Inflammatory macrophage treated with lipopolysaccharide for 4 hours (primary cell): Measurements from ENCODE around the gene ARL8B.
"Not testable (repeated sequence)": the region's sequence is repeated elsewhere in the genome, so short reads cannot be mapped to it uniquely, and the experiment has no call there.

Experiments used
- DNase-seq: peaks from one replicate; pipeline ENCODE4 v3.0.0-alpha.2; 2020

Gene ARL8B

DNA sequence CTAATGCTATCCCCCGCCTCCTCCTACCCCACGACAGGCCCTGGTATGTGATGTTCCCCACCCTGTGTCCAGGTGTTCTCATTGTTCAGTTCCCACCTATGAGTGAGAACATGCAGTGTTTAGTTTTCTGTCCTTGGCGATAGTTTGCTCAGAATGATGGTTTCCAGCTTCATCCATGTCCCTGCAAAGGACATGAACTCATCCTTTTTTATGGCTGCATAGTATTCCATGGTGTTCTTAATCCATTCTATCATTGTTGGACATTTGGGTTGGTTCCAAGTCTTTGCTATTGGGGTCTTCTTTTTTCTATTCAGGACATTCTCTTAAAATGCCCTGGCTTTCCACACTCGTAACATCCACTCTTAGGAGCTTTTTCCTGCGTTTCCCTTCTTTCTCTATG is 25.1 kb downstream of the ARL8B start:
- not testable (repeated sequence) for DNase-seq

DNA sequence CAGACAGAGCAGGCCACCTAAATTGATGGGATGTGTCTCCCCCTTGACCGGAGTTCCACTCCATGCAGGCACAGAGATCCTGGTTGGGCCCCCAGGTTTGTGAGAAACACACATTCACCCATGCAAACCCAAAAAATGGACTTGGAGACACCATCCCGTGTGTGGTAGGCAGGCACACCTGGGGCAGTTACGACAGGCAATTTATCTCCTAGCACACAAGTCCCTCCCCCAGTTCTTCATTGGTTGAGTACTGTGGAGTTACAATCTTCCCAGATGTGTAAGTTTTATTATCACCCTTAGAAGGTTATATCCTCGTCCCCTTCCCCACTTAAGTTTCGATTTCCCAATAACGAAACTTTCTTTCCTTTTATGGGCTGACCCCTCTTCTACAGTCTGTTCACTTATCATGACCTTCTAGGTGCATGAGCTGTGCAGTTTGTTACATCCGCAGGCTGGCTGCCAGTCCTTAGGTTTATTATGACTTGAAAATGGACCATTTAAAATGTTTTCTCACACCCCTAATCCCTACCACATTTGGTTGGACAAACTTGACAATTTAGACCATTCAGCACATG is 27.3 kb downstream of the ARL8B start:
- no peak for DNase-seq

DNA sequence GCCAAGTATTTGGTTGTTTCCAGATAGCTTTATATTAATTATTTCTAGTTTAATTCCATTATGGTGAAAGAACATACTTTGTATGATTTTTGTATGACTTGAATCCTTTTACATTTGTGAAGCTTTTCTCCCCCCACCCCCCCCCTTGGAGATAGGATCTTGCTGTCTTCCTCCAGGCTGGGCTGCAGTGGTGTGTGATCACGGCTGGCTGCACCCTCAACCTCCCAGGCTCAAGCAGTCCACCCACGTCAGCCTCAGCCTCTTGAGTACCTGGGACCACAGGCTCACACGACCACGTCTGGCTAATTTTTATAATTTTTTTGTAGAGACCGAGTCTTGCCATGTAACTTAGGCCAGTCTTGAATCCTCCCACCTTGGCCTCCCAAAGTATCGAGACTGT is 29.5 kb downstream of the ARL8B start:
- no peak for DNase-seq

DNA sequence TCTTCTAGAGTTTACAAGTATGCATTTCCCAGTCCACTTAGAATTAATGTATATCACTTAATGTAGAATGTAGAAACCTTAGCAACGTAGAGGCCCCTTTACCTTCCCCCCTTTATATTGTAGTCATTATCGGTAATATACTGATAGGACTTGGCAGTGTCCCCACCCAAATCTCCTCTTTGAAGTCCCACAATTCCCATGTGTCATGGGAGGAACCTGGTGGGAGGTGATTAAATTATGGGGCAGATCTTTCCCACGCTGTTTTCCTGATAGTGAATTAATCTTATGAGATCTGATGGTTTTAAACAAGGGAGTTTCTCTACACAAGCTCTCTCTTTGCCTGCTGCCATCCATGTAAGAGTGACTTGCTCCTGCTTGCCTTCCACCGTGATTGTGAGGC is 31.0 kb downstream of the ARL8B start:
- DNase-seq = no peak

DNA sequence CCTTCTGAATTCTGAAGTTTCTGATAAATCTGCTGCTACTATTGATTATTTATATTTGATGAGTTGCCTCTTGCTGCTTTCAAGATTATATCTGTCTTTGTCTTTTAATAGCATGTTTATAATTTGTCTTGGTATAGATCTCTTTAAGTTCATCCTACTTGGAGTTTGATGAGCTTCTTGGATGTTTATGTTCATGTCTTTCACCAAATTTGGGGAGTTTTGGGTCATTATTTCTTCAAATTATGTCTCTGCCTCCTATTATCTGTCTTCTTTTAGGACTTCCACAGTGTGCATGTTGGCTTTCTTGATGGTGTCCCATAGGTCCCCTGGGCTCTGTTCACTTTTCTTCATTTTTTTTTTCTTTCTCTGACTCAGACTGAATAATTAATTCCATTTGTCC is 33.1 kb downstream of the ARL8B start:
- DNase-seq = no peak

DNA sequence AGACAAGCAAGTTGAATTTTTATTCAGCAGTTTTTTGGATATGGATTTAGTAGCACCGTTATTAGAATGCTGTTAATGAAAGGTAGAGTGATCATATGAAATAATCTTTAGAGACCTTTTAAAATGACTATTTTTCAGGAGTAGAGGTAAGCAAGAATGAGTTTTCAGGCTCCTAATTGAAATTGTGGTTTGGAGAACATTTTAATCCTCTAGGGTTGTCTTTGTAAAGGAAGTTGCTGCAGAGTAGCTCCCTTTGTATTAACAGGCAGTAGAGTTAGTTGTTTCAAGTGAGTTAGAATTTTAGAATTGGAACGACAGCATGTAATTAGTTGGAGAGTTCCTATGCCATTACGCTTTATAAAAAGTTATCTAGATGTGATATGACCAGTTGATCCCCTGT is 38.2 kb downstream of the ARL8B start:
- DNase-seq = no peak

DNA sequence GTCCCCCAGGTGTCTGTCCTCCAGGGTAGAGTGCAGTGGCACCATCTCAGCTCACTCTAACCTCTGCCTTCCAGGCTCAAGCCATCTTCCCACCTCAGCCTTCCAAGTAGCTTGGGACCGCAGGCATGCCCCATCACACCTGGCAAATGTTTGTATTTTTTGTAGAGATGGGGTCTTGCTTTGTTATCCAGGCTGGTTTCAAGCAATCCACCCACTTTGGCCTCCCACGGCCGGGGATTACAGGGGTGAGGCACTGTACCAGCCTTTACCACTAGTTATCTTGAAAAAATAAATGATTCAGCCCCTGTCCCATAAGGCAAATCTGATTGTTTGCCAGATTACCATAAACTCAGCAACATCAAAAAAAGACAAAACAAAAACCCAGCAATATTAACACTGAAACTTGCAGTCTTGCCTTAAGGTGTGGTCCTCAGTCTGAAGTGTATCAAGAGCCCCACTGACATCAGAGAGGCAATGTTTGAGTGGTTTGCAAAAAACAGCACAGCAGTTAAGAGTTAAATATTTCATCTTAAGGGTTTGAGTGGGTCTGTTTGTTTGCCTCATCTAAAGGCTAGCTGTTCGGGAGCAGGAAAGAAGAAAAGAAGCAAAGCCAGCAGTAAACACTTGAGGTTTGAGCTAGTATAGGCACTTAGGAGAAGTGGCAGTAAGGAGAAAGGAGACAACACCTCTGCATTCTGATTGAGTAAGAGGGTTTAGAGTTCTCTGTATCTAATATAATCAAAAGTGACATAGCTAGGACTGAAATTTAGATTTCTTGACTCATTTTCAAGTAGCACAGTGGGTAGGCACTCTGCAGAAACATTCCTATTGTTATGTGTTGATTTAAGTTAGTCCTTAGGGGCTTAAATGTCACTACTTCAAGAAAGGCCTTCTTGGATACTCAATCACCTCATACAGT is 39.1 kb downstream of the ARL8B start:
- DNase-seq = peak; percentile 34

DNA sequence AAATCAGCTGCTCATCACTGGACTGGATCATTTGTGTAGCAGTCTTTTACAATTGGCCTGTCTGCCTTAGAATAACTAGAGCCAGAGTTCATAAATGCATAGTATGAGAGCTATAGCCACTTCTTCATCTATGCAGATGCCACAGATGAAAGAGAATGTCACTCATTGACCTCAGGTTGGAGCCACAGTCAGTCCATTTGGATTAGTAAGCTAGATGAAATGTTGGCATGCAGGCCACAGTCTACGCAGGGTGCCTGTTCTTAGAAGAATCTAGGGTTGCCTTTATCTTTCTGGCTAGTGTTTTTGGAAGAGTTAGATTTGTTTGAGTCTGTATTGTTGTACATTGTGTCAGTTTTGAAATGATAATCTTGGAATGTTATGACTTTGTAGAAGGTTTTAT is 40.0 kb downstream of the ARL8B start:
- no peak for DNase-seq

DNA sequence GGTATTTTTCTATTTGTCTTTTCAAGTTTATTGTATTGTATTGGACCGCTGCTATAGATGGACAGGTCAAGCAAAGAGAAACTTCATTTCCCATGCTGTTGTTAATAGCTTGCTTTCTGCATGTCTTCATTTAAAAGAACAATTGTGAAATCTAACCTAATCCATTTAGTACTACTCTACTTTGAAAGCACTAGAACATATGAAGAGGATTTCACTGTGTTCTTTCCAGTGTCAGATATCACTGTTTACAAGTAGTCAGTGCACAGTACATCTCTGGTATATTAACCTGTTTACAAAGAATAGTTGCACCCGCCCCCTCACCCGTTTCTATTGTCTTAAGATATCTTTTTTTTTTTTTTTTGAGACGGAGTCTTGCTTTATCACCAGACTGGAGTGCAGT is 43.6 kb downstream of the ARL8B start:
- DNase-seq = no peak

DNA sequence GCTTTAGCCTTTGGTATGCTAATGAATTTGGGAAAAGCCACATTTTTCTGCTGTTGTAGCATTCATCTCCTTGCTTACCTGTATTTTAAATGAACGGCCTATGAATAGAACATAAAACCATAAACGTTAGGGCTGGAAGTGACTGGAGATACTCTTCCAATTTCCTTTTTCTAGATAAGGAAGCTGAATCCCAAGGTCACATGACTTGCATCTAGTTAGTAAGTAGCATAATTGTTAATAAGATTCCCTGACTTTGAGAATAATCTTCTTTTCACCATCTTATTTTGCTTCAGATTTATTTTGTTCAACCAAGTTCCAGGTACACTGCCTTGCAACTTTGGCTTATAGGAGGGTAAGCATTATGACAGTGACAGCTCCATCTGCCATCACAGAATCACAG is 44.8 kb downstream of the ARL8B start:
- DNase-seq = no peak

DNA sequence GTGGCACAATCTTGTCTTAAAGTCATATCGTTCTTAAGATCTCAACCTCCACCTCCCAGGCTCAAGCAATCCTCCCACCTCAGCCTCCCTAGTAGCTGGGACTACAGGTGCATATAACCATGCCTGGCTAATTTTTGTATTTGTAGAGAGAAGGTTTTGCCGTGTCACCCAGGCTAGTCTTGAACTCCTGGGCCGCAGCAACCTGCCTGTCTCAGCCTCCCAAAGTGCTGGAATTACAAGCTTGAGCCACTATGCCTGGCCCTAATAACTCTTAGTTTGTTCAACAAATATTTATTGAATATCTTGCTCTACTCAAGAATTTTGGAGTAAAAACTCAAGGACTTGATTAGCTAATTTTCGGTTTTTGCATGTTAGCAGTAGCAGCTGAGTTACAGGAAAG is 46.0 kb downstream of the ARL8B start:
- DNase-seq = no peak

DNA sequence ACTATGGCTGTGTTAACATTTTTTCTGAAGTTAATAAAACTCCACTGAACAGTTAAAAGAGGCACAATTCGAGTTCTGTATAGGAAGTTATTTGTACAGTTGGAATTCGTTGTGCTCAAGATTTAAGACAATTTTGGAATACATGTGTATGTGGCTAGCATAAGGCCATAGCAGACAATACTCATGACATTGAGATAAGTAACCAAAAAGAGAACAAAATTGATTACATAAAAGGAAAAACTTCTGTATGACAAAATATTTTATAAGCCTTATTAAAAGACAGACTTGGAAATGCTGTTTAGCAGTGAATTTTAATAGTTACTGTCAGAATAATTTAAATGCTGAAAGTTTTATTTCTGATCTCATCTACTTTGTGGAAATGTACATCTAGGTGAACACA is 47.7 kb downstream of the ARL8B start:
- DNase-seq = peak; percentile 45

DNA sequence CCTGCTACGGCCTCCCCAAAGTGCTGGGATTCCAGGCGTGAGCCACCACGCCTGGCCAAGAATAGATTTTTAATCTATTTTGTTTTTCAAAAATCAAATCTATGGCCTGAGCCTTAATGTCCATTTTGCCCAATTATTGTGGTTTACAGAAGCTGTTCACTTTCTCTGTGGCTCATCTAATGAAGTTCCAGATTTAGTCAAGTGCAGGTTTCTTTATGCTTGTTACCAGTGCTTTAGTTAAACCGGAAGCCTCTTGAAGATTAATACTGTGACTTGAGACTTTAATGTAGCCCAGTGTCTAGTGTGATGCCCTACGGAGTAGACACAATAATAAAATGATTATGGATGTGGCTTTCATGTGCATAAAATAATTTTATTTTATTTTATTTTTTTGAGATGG is 48.9 kb downstream of the ARL8B start:
- no peak for DNase-seq

DNA sequence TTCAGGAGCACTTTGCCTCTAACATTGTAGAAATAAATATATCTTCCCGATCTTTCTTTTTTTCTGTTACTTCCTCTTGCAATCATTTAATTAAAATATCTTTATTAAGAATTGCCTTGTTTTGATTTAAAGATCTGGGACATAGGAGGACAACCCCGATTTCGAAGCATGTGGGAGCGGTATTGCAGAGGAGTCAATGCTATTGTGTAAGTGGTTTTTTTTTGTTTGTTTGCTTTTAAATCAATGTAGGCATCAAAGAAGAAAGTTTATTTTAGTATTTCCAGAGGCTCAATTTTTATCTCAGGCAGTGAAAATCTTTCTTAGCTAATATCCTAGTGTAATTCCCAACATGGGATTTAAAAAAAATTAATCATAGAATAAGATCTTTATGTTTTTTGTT is 49.9 kb downstream of the ARL8B start:
- no peak for DNase-seq

DNA sequence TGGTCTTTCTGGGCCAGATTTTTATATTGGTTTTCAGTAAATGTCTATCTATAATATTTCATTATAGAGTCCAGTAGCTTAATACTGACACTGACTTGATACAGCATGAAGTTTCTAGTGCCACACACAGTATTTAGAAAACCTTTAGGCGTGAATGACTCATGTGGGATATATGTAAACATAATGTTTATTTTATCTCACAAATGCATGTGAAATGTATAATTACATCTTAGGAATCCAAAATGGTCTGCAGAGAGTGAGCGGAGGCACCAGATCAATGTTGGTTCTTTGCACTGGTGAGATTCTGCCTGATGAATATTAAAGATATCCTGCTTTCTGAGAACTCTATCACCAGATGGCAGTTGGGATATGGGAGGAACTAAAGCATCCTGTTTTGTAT is 56.9 kb downstream of the ARL8B start:
- not testable (repeated sequence) for DNase-seq

DNA sequence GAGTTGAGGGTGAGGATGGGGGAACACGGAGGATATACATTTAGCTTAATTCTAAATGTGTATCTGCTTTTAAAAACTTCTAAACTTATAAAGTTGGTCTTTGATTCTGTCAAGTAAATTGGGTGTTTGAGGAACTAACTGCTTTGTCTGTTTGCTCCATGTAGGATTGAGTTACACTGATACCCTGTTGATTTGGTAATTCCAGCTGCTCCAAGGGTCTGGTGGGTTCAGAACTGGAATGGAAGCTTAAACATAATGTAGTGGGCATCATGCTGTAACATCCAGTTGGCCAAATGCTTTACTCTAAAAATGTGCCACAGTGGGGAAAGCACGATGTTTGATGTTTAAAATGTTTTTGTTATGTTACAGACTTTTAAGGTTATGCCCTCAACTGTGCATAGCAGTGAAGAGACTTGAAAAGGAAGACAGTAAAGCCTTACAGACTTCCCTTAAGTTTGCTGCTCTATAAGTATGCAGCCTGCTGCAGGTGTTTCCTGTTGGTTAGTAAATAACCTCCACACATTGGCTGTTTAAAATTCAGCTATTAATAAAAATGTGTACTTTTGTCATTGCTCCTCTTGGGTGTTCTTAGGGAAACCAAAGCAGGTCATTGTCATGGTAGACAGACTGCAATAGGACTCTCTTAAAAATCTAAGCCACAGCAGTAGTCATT is 59.5 kb downstream of the ARL8B start:
- no peak for DNase-seq

DNA sequence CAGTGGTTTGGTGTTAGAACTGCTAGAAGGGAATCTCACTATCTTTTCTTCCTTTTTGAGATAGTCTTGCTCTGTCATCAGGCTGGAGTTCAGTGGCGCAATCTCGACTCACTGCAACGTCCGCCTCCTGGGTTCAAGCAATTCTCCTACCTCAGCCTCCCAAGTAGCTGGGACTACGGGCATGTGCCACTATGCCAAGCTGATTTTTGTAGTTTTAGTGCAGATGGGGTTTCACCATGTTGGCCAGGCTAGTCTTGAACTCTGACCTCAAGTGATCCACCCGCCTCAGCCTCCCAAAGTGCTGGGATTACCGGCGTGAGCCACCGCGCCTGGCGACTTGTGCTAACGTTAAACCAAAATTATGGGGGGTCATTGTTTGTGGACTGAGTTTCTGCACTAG is 61.6 kb downstream of the ARL8B start:
- DNase-seq = peak; percentile 42

DNA sequence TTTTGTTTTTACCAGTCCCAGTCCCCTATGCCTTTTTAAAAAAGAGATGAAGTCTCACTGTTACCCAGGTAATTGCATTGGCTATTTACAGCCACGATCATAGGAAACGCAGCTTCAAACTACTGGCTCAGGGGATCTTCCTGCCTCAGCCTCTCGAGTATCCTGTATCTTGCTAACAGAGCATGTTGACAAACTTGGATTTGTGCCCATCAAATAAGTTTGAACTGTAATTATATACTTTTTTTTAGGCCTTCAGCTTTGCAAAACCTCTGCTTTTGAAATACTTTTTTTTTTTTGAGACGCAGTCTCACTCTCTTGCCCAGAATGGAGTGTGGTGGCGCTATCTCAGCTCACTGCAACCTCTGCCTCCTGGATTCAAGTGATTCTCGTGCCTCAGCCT is 62.4 kb downstream of the ARL8B start:
- DNase-seq = no peak

DNA sequence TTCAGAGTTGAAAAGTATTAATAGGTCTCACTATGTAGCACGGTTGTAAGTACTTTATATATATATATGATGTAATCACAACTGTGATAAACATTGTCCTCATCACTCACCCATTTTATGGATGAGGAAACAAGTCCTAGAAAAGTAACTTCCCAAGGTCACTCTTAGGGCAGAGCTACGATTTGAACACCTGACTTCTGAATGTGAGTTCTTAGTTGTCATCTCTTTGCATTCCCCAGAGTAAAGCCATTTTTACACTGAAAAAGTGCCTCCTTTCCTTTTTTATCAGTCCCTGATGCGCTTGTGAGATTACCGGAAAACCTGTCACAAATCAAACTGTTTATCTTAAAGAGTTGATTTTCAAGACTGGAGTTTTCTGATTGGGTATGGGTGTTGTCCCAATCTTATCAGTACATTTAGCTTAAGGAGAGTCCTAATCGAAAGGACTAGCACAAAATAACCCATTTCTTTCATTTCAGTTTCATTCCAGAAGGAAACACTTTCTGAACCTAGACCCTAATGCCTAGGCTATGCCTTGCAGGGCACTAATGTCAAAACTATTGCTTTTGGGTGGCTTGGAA is 63.1 kb downstream of the ARL8B start:
- DNase-seq = peak; percentile 37

DNA sequence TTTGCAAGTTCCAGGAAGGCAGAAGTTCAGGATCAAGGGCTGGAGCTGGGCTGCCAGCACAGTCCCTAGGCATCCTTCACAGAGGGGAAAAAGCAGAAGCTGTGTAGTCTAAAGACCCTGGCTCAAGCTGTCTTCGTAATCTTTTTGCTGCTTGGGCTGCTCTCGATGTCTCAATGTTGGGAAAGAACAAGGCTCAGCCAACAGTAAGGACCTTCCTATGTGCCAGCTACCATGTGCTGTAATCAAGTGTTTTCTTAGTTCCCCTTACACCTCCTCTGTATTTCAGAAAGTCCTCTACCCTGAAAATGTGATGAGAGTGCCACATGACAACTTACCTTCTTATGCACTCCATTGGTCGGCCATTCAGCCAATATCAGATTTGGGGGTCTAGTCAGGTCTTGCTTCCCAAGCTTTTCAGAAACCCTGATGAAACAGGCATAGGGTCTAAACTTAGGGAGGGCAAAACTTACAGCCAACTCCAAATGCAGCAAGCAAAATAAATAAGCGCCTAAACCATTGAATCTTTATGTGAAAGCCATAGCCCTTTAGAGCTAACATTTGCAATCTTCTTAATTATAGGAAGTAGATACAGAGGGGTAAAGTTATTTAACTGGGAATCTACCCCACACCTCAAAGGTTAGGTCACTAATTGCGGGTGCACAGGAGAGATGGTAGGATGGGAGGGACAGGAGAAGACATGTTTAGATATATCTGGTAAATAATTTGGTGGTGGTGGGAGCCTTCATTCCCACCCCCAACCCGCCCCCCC is 64.2 kb downstream of the ARL8B start:
- DNase-seq = peak; percentile 95

DNA sequence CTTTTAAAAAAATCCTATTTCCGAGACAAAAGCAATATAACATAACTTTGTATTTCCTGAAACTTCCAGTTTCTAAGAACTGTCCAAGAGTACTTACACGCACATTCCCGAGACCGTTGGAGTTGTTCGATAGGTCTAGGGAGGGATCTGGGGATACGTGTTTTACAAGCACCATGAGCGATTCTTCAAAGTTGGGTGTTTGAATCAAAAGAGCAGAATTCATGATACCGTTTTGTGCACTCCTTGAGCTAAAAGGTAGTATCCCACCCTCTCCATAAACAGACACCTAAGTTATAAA is 64.7 kb downstream of the ARL8B start:
- DNase-seq = no peak

DNA sequence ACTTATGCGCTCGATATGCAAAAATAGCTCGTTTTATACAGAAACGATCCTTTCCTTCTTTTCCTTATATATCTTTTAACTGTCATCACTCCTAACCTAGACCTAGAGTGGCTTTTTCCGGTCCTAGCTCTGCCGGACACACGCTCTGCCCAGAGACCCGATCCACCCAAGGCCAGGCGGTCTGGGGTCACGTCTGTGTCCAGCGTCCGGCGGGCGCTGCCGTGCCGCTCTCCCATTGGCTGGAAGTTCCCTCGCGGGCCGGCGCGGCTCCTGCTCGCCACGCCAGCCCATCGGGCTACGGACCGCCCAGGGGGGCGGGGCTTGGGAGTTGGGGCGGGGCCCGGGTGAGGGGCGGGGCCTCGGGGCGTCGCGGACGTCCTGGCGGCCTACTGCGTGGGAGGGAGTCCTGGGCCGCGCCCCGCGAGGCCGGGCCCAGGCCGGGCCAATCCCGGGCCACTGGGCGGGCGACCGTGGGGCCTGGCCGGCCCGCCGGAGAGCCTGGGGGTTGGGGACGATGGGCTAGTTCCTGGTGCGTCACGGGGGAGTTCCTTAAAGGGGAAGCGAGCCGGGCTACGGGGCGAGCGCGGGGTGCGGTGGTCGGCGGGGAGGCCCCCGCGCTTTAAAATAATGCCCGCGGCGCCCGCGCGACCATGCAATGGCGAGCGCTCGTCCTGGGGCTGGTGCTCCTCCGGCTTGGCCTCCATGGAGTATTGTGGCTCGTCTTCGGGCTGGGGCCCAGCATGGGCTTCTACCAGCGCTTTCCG is 65.2 kb downstream of the ARL8B start, which contains the start of gene EDEM1:
TSS of gene EDEM1 (plus strand) at position 552 of the 764 bp plus-strand sequence. CDS start at position 651, 99 bp downstream.
- peak; percentile 98 for DNase-seq
